Measurements from ENCODE around the gene GNA12. TPM values are rescaled to one million over a fixed set of nuclear protein-coding genes. Genes with fewer than 3 reads are reported as not detected.

The GNA12 gene
- total RNA-seq, 4 donors from 2014 or later: 22.5 to 63.2 (median 35.1) TPM

DNA sequence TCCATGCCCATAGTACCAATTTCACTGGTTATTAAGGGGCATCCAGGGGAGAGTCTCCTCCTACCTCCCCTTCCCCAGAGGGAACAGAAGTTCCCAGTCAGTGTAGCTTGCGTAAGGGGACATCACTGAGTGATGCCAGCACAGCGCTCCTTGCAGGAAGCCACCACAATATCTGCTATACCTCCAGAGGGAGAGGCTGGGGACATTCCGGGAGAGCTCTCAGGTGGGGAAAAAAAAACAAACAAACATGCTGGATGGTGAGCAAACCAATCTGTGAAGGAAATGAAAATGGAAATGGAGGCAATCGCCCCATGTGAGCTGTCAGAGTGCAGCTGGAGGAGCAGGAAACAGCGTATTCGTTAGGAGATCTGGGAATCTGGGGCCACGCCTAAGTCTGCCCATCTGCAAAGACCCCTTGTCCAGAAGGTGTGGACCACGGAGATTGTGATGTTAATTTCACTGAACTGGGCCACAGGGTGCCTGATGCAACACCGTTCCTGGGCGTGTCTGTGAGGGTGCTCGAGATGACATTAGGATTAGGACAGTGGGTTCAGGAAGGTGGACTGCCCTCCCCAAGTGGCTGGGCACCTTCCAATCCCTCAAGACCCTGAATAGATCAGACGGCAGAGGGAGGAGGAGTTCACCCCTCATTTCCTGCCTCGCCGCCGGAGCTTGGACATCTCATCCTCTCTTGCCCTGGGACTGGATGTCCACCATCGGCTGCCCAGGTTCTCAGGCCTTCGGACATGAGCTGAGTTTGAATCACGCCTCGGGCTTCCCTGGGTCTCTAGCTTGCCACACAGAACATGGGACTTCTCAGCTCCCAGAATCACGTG lies 30.5 kb downstream of the GNA12 start:
- WGBS, 2 donors (ENCODE audit: low coverage in 1 of 2): 85 to 95% methylated on average over 6 to 8 of the region's 20 CpGs
- Histone ChIP-seq H3K4me1 (peaks cover 0 to 48% (median 15%) of the 10 kb centered on the region in 3 donors), H3K9me3 (no peaks in the 10 kb centered on the region), H3K36me3 (no peaks in the 10 kb centered on the region), H3K27me3 (no peaks in the 10 kb centered on the region), H3K4me3 (no peak overlapping the region), H3K27ac (peak overlapping the region in 2 of 4 donors; percentile 13 to 19)
- no peak for ATAC-seq
- TF ChIP-seq CTCF (IDR thresholded peaks at IDR 0.05) (no peak), POLR2AphosphoS5 (IDR thresholded peaks at IDR 0.05) (no peak), POLR2A (IDR thresholded peaks at IDR 0.05) (no peak), EP300 (IDR thresholded peaks at IDR 0.05) (no peak)

- Histone ChIP-seq H3K27ac (peak overlapping the region in 2 of 4 donors; percentile 46 to 49), H3K4me1 (peaks cover 0 to 41% (median 9%) of the 10 kb centered on the region in 3 donors), H3K27me3 (no peaks in the 10 kb centered on the region), H3K36me3 (no peaks in the 10 kb centered on the region), H3K9me3 (no peaks in the 10 kb centered on the region), H3K4me3 (no peak overlapping the region)
- no peak for TF ChIP-seq POLR2AphosphoS5 (IDR thresholded peaks at IDR 0.05)
- TF ChIP-seq CTCF (IDR thresholded peaks at IDR 0.05): no peak
- TF ChIP-seq EP300 (IDR thresholded peaks at IDR 0.05): no peak
- no peak for TF ChIP-seq POLR2A (IDR thresholded peaks at IDR 0.05)
- ATAC-seq: no peak
- 86 to 100% methylated on average over 3 of the region's 3 CpGs for WGBS, 2 donors (ENCODE audit: low coverage in 1 of 2)
Measured at GRCh38 chr7:2812831-2813230, 31.3 kb downstream of the GNA12 start.

DNA sequence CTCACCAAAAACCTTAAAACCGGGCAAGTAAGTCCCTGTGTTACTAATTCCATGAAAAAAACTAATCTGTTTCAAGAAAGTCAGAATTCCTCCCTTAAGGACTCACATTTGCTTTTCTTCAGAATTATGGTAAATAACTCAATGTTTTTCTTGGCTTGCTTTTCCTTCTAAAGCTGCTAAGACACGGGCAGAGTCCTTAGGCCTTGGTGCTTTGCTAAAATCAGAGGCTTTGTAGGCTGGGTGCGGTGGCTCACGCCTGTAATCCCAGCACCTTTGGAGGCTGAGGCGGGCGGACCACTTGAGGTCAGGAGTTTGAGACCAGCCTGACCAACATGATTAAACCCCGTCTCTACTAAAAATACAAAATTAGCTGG lies 32.0 kb downstream of the GNA12 start:
- no peak for ATAC-seq
- Histone ChIP-seq H3K27ac (peak overlapping the region in 3 of 4 donors; percentile 2 to 49 (median 46)), H3K36me3 (no peaks in the 10 kb centered on the region), H3K27me3 (no peaks in the 10 kb centered on the region), H3K9me3 (no peaks in the 10 kb centered on the region), H3K4me1 (peaks cover 0 to 35% (median 8%) of the 10 kb centered on the region in 3 donors), H3K4me3 (peak overlapping the region in 1 of 2 donors; percentile 4)
- WGBS, 2 donors (ENCODE audit: low coverage in 1 of 2): 62 to 100% methylated on average over 1 to 3 of the region's 7 CpGs
- TF ChIP-seq EP300 (IDR thresholded peaks at IDR 0.05) (no peak), POLR2A (IDR thresholded peaks at IDR 0.05) (no peak), POLR2AphosphoS5 (IDR thresholded peaks at IDR 0.05) (no peak), CTCF (IDR thresholded peaks at IDR 0.05) (no peak)

GRCh38 chr7:2811476-2812113 lies 32.5 kb downstream of the GNA12 start:
- no peaks in the 10 kb centered on the region for H3K27me3 ChIP-seq
- 79 to 81% methylated on average over 11 to 17 of the region's 19 CpGs for WGBS, 2 donors (ENCODE audit: low coverage in 1 of 2)
- peak; percentile 62 for ATAC-seq
- H3K36me3 ChIP-seq: no peaks in the 10 kb centered on the region
- peak overlapping the region in 3 of 4 donors; percentile 2 to 49 (median 46) for H3K27ac ChIP-seq
- TF ChIP-seq POLR2AphosphoS5 (IDR thresholded peaks at IDR 0.05): no peak
- TF ChIP-seq POLR2A (IDR thresholded peaks at IDR 0.05): no peak
- TF ChIP-seq CTCF (IDR thresholded peaks at IDR 0.05): no peak
- no peak for TF ChIP-seq EP300 (IDR thresholded peaks at IDR 0.05)
- H3K4me3 ChIP-seq: peak overlapping the region in 1 of 2 donors; percentile 4
- no peaks in the 10 kb centered on the region for H3K9me3 ChIP-seq
- peaks cover 0 to 35% (median 8%) of the 10 kb centered on the region in 3 donors for H3K4me1 ChIP-seq

All from gastroesophageal sphincter (tissue), 4 donors.